PC-9 (cell line): ENCODE results near the gene ARL11. TPM values are rescaled to one million over a fixed set of nuclear protein-coding genes. Genes with fewer than 3 reads are reported as not detected.

Experiments used
- BruUV-seq: library from RNA; stranded (reverse); fragments of 400-500 nt; replicated peaks from 2 replicates; lab custom pipeline; 2021; lab: Mats Ljungman, UMichigan
- CTCF ChIA-PET: fragments of 300-600 bp; sonication (Branson Sonifier 250); formaldehyde crosslinking; loops from one replicate; lab custom pipeline; 2022; ENCODE audit warnings: antibody characterized with exemption; lab: Charles Lee
- POLR2A ChIA-PET: fragments of 300-600 bp; sonication (Branson Sonifier 250); formaldehyde crosslinking; loops from one replicate; lab custom pipeline; 2022; ENCODE audit warnings: antibody characterized with exemption; ENCODE audit not compliant: unreplicated experiment; lab: Charles Lee
- DNase-seq, 2 experiments: peaks; one replicate each; pipeline versions ENCODE4 v3.0.0 to v3.0.0-alpha.2; 2015 to 2022; ENCODE audit warnings: mixed read lengths in 1 of 2
- H2AFZ ChIP-seq: fragments of 200-600 bp; sonication (generic); 2 replicates; pipeline ENCODE4 v1.8.1; 2017; ENCODE audit warnings: antibody characterized with exemption
- H3F3A ChIP-seq: fragments of 200-600 bp; sonication (generic); 2 replicates; pipeline ENCODE4 v1.8.1; 2017; ENCODE audit warnings: antibody characterized with exemption, mild to moderate bottlenecking, low read depth; ENCODE audit not compliant: insufficient read depth
- H3K27ac ChIP-seq: fragments of 200-600 bp; sonication (generic); 2 replicates; pipeline ENCODE4 v1.6.1; 2016; ENCODE audit warnings: mixed run types
- H3K27me3 ChIP-seq: fragments of 200-600 bp; sonication (generic); 2 replicates; pipeline ENCODE4 v1.6.1; 2016; ENCODE audit warnings: low read depth, mixed run types; ENCODE audit not compliant: insufficient read depth
- H3K36me3 ChIP-seq: fragments of 200-600 bp; sonication (generic); 2 replicates; pipeline ENCODE4 v1.6.1; 2016; ENCODE audit warnings: low read depth, mixed run types
- H3K4me1 ChIP-seq: fragments of 200-600 bp; sonication (generic); replicated peaks from 2 replicates; pipeline ENCODE4 v1.6.1; 2016; ENCODE audit warnings: mixed run types; ENCODE audit not compliant: insufficient read depth
- H3K4me2 ChIP-seq: fragments of 200-600 bp; sonication (generic); 2 replicates; pipeline ENCODE4 v1.6.1; 2017; ENCODE audit warnings: mixed run types
- H3K4me3 ChIP-seq: fragments of 200-600 bp; sonication (generic); 2 replicates; pipeline ENCODE4 v1.6.1; 2016; ENCODE audit warnings: mixed run types
- H3K79me2 ChIP-seq: fragments of 200-600 bp; sonication (generic); 2 replicates; pipeline ENCODE4 v1.6.1; 2017; ENCODE audit warnings: low read depth, mixed run types
- H3K9me2 ChIP-seq: fragments of 200-600 bp; sonication (generic); 2 replicates; pipeline ENCODE4 v1.8.1; 2017; ENCODE audit warnings: mild to moderate bottlenecking; ENCODE audit not compliant: insufficient read depth
- H3K9me3 ChIP-seq: fragments of 200-600 bp; sonication (generic); 2 replicates; pipeline ENCODE4 v1.8.1; 2016; ENCODE audit warnings: low read depth; ENCODE audit not compliant: insufficient read depth
- H4K20me1 ChIP-seq: fragments of 200-600 bp; sonication (generic); 2 replicates; pipeline ENCODE4 v1.8.1; 2017; ENCODE audit not compliant: insufficient read depth
- EZH2 ChIP-seq: fragments of 200-600 bp; sonication (generic); IDR thresholded peaks from 2 replicates; pipeline ENCODE4 v1.8.0; 2017; ENCODE audit warnings: antibody characterized with exemption, low read depth
- intact Hi-C: fragments of 100-400 bp; cut with micrococcal nuclease; formaldehyde crosslinking; loops from one replicate; pipeline ENCODE4 v1.10.0; 2022; ENCODE audit not compliant: unreplicated experiment
- total RNA-seq: library from RNA; stranded (reverse); gene quantifications from 2 replicates; pipeline ENCODE4 v1.2.3, GENCODE V29; 2021
- TF ChIP-seq, protein P1 (sequence below): fragments of 200-600 bp; sonication (generic); conservative IDR thresholded peaks from 2 replicates; pipeline ENCODE4 v1.6.1; 2017; ENCODE audit warnings: mixed run types, antibody characterized with exemption, mild to moderate bottlenecking, moderate library complexity

Gene ARL11
- total RNA-seq, 1 experiment from 2014 or later, result 3.7 TPM

DNA sequence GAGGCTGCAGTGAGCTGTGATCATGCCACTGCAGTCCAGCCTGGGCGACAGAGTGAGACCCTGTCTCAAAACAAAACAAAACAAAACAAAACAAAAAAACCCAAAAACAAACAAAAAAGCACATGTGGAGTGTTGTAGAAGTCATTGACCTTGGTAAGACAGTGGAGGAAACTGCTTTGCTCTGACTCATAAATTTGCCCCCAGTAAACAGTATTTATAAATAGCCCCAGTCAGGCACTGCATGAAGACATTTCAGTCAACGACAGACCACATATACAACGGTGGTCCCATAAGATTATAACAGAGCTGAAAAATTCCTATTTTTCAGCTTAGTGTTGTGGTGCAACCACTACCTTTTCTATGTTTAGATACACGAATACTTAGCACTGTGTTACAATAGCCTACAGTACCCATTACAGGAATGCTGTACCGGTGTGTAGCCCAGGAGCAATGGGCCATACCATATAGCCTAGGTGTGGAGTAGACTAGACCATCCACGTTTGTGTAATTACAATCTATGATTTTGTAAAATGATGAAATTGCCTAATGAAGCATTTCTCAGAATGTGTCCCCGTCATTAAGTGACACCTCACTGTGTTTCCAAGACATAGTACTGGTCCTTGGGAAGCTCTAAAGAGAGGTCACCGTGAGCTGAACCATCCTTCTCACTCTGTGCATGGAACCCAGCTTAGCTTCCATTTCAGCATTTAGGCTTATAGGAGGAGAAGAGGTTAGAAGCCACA is 1.1 kb downstream of the ARL11 start:
- ChIA-PET CTCF (no interaction called here), POLR2A (no interaction called here)
- H3K27ac ChIP-seq, result no peak overlapping the region

DNA sequence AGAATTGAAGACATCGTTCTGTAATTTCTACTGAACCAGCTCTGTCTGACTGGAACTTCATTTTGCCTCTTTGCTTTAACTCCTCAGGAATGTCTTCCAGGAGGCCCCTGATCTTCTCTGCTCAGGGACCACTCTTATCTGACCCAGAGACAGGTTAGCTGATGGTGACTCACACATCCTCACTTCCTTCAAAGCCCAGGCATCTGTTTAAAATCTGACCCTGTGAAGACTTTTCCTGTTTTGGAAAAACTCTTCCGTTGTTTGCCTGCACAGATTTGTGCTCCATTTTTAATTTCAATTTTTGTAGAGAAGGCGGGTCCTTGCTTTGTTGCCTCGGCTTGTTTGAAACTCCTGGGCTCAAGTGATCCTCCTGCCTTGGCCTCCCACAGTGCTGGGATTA is 1.6 kb downstream of the ARL11 start:
- no peaks in the 10 kb centered on the region for H4K20me1 ChIP-seq
- H3K4me2 ChIP-seq, result no peak overlapping the region
- H3K36me3 ChIP-seq, result no peaks in the 10 kb centered on the region
- H3K9me3 ChIP-seq, result no peaks in the 10 kb centered on the region
- intact Hi-C loops, result no loop called here
- no peak overlapping the region for H3K27ac ChIP-seq
- CTCF ChIA-PET, result no interaction called here
- no peaks in the 10 kb centered on the region for H3K79me2 ChIP-seq
- POLR2A ChIA-PET, result no interaction called here
- no peak for DNase-seq
- no peaks in the 10 kb centered on the region for H3F3A ChIP-seq
- no peak for TF ChIP-seq EZH2
- TF ChIP-seq, protein P1, sequence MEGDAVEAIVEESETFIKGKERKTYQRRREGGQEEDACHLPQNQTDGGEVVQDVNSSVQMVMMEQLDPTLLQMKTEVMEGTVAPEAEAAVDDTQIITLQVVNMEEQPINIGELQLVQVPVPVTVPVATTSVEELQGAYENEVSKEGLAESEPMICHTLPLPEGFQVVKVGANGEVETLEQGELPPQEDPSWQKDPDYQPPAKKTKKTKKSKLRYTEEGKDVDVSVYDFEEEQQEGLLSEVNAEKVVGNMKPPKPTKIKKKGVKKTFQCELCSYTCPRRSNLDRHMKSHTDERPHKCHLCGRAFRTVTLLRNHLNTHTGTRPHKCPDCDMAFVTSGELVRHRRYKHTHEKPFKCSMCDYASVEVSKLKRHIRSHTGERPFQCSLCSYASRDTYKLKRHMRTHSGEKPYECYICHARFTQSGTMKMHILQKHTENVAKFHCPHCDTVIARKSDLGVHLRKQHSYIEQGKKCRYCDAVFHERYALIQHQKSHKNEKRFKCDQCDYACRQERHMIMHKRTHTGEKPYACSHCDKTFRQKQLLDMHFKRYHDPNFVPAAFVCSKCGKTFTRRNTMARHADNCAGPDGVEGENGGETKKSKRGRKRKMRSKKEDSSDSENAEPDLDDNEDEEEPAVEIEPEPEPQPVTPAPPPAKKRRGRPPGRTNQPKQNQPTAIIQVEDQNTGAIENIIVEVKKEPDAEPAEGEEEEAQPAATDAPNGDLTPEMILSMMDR, result no peak
- H2AFZ ChIP-seq, result no peak overlapping the region
- H3K27me3 ChIP-seq, result no peaks in the 10 kb centered on the region
- no TSS peak for BruUV-seq
- H3K4me1 ChIP-seq, result peaks cover 20% of the 10 kb centered on the region
- H3K4me3 ChIP-seq, result no peak overlapping the region
- no peaks in the 10 kb centered on the region for H3K9me2 ChIP-seq

More for the DNA sequence above, 1.1 kb downstream of the ARL11 start:
- Histone ChIP-seq H3K36me3 (no peaks in the 10 kb centered on the region), H2AFZ (no peak overlapping the region), H3F3A (no peaks in the 10 kb centered on the region), H3K4me2 (no peak overlapping the region), H4K20me1 (no peaks in the 10 kb centered on the region), H3K9me3 (no peaks in the 10 kb centered on the region), H3K4me1 (peaks cover 21% of the 10 kb centered on the region), H3K79me2 (no peaks in the 10 kb centered on the region), H3K9me2 (no peaks in the 10 kb centered on the region), H3K27me3 (no peaks in the 10 kb centered on the region), H3K4me3 (no peak overlapping the region)
- BruUV-seq, result no TSS peak
- TF ChIP-seq, protein P1, result no peak
- no peak for TF ChIP-seq EZH2
- intact Hi-C loops, result no loop called here
- no peak for DNase-seq

GRCh38 chr13:49630580-49630979 is 2.3 kb downstream of the ARL11 start:
- BruUV-seq, result no TSS peak
- Histone ChIP-seq H3K27ac (no peak overlapping the region), H2AFZ (no peak overlapping the region), H3K4me1 (peaks cover 14% of the 10 kb centered on the region), H3K9me3 (no peaks in the 10 kb centered on the region), H3K4me3 (no peak overlapping the region), H4K20me1 (no peaks in the 10 kb centered on the region), H3K36me3 (no peaks in the 10 kb centered on the region), H3K4me2 (no peak overlapping the region), H3K27me3 (no peaks in the 10 kb centered on the region), H3F3A (no peaks in the 10 kb centered on the region), H3K9me2 (no peaks in the 10 kb centered on the region), H3K79me2 (no peaks in the 10 kb centered on the region)
- POLR2A ChIA-PET, result no interaction called here
- TF ChIP-seq, protein P1, result no peak
- no peak for TF ChIP-seq EZH2
- intact Hi-C loops, result no loop called here
- CTCF ChIA-PET, result no interaction called here
- DNase-seq, result no peak
